ENCODE measurements around the gene RAB12. TPM values are rescaled to one million over a fixed set of nuclear protein-coding genes. Genes with fewer than 3 reads are reported as not detected.

Gene RAB12
- polyA plus RNA-seq, 1 experiment: 35.4 TPM

DNA sequence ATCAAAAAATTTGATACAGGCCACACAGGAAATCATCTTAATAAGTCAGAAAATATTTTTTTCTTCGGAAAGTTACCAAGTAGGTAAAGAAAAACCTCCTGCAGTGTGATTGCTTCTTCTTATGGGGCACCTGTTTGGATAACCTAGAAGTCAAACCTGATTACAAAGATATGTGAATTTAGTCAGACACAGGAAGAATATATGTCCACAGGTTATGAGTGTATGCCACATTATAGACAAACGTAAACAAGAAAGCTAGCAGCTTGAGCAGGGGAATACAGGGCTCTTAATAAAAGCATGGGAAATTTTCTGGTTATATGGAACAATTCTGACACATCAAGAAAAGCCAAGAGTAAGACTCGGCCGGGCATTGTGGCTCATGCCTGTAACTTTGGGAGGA, 60.3 kb downstream of the RAB12 start:
- no peak for TF ChIP-seq CTCF (IDR thresholded peaks at IDR 0.05; ENCODE audit: low read depth, low read length)
- ChIA-PET POLR2A (no interaction called here), CTCF (interaction anchor here (1.9 kb wide), 1 partner anchor 27 kb away, joined by 10 read pairs; no protein-coding TSS in a partner anchor)
- Histone ChIP-seq H3K9me3 (ENCODE audit: control insufficient read depth, insufficient read depth, low read length) (no peaks in the 10 kb centered on the region), H3K27me3 (ENCODE audit: control insufficient read depth, insufficient read depth, low read length) (no peaks in the 10 kb centered on the region), H3K4me3 (ENCODE audit: low read depth, low read length) (no peak overlapping the region), H3K27ac (ENCODE audit: low read depth, low read length) (no peak overlapping the region)
- no peak for DNase-seq (ENCODE audit: low read depth, low spot score)

GRCh38 chr18:8673256-8674209, 64.3 kb downstream of the RAB12 start:
- CTCF ChIA-PET: interaction anchor here (2.3 kb wide), 1 partner anchor 23 kb away, joined by 25 read pairs; no protein-coding TSS in a partner anchor
- TF ChIP-seq CTCF (IDR thresholded peaks at IDR 0.05; ENCODE audit: low read depth, low read length): no peak

GRCh38 chr18:8675057-8675456, 65.8 kb downstream of the RAB12 start:
- no peak for DNase-seq (ENCODE audit: low read depth, low spot score)
- Histone ChIP-seq H3K9me3 (ENCODE audit: control insufficient read depth, insufficient read depth, low read length) (no peaks in the 10 kb centered on the region), H3K27ac (ENCODE audit: low read depth, low read length) (no peak overlapping the region), H3K27me3 (ENCODE audit: control insufficient read depth, insufficient read depth, low read length) (no peaks in the 10 kb centered on the region), H3K4me3 (ENCODE audit: low read depth, low read length) (no peak overlapping the region)
- TF ChIP-seq CTCF (IDR thresholded peaks at IDR 0.05; ENCODE audit: low read depth, low read length): no peak
- ChIA-PET POLR2A (no interaction called here), CTCF (interaction anchor here (1.0 kb wide), 1 partner anchor 21 kb away, joined by 3 read pairs; no protein-coding TSS in a partner anchor)

More at GRCh38 chr18:8673256-8674209, 64.3 kb downstream of the RAB12 start:
- no peak overlapping the region for H3K4me3 ChIP-seq (ENCODE audit: low read depth, low read length)
- POLR2A ChIA-PET: no interaction called here
- H3K27ac ChIP-seq (ENCODE audit: low read depth, low read length): no peak overlapping the region
- H3K27me3 ChIP-seq (ENCODE audit: control insufficient read depth, insufficient read depth, low read length): no peaks in the 10 kb centered on the region
- no peaks in the 10 kb centered on the region for H3K9me3 ChIP-seq (ENCODE audit: control insufficient read depth, insufficient read depth, low read length)
- no peak for DNase-seq (ENCODE audit: low read depth, low spot score)

DNA sequence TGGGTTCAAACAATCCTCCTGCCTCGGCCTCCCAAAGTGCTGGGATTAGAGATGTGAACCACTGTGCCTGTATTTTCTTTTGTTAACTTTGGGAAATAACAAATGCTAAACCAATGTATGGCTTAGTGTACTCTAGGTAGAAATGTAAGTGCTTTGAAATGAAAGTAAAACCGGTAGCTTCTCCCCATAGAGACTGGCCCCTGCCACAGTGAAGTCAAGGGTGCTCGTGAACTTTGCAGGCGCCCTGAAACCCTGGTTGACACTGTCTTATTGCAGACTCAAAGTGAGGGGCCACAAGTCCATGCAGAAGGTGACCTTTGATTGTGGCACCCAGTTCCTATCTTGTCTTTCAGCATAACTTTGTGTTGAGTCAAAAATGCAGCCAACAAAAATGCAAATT, 72.0 kb downstream of the RAB12 start:
- no peak overlapping the region for H3K4me3 ChIP-seq (ENCODE audit: low read depth, low read length)
- POLR2A ChIA-PET: no interaction called here

More for the DNA sequence above, 72.0 kb downstream of the RAB12 start:
- CTCF ChIA-PET: interaction anchor here (0.6 to 4.2 kb wide), 3 partner anchors 15 to 351 kb away, joined by 3 to 24 read pairs (median 3); no protein-coding TSS in a partner anchor
- no peak overlapping the region for H3K27ac ChIP-seq (ENCODE audit: low read depth, low read length)
- H3K9me3 ChIP-seq (ENCODE audit: control insufficient read depth, insufficient read depth, low read length): no peaks in the 10 kb centered on the region
- no peak for DNase-seq (ENCODE audit: low read depth, low spot score)
- H3K27me3 ChIP-seq (ENCODE audit: control insufficient read depth, insufficient read depth, low read length): no peaks in the 10 kb centered on the region
- TF ChIP-seq CTCF (IDR thresholded peaks at IDR 0.05; ENCODE audit: low read depth, low read length): no peak
